ENCODE results near the gene EFNA2. TPM values are rescaled to one million over a fixed set of nuclear protein-coding genes. Genes with fewer than 3 reads are reported as not detected.

The EFNA2 gene
- polyA plus RNA-seq, 2 of the 4 experiments (the other 2 are of a cell fraction), result 0.16 to 1.3 TPM

Other genes starting within 250 kb of the EFNA2 start
- gene ABCA7, start 245.8 kb upstream of the EFNA2 start, polyA plus RNA-seq (2011; rRNA removed), result 5.0 and 6.6 TPM in 2 replicates
- gene ABCA7, start 245.8 kb upstream of the EFNA2 start, polyA plus RNA-seq (2017; fragmentation: RNase III; extraction: RNeasy Plus Mini Kit Qiagen cat#74134 plus additional on column Dnase treatment), result 8.8 to 13.5 TPM (median 12.6 TPM) in 3 replicates
- gene ARHGAP45, start 218.7 kb upstream of the EFNA2 start, polyA plus RNA-seq (2011; rRNA removed), result 0.48 and 1.2 TPM in 2 replicates
- 1.5 to 1.9 TPM (median 1.8 TPM) in 3 replicates for gene ARHGAP45, start 218.7 kb upstream of the EFNA2 start, polyA plus RNA-seq (2017; fragmentation: RNase III; extraction: RNeasy Plus Mini Kit Qiagen cat#74134 plus additional on column Dnase treatment)
- gene POLR2E, start 190.5 kb upstream of the EFNA2 start, polyA plus RNA-seq (2011; rRNA removed), result 81.0 and 99.6 TPM in 2 replicates
- 170 to 181 TPM (median 172 TPM) in 3 replicates for gene POLR2E, start 190.5 kb upstream of the EFNA2 start, polyA plus RNA-seq (2017; fragmentation: RNase III; extraction: RNeasy Plus Mini Kit Qiagen cat#74134 plus additional on column Dnase treatment)
- gene GPX4, start 181.9 kb upstream of the EFNA2 start, polyA plus RNA-seq (2011; rRNA removed), result 223 and 248 TPM in 2 replicates
- 370 to 402 TPM (median 394 TPM) in 3 replicates for gene GPX4, start 181.9 kb upstream of the EFNA2 start, polyA plus RNA-seq (2017; fragmentation: RNase III; extraction: RNeasy Plus Mini Kit Qiagen cat#74134 plus additional on column Dnase treatment)
- 6.8 and 8.4 TPM in 2 replicates for gene SBNO2, start 111.6 kb upstream of the EFNA2 start, polyA plus RNA-seq (2011; rRNA removed)
- gene SBNO2, start 111.6 kb upstream of the EFNA2 start, polyA plus RNA-seq (2017; fragmentation: RNase III; extraction: RNeasy Plus Mini Kit Qiagen cat#74134 plus additional on column Dnase treatment), result 27.0 to 32.0 TPM (median 27.7 TPM) in 3 replicates
- 12.2 and 16.2 TPM in 2 replicates for gene STK11, start 80.1 kb upstream of the EFNA2 start, polyA plus RNA-seq (2011; rRNA removed)
- 33.6 to 34.2 TPM (median 34.0 TPM) in 3 replicates for gene STK11, start 80.1 kb upstream of the EFNA2 start, polyA plus RNA-seq (2017; fragmentation: RNase III; extraction: RNeasy Plus Mini Kit Qiagen cat#74134 plus additional on column Dnase treatment)
- 0.19 and 0.30 TPM in 2 replicates for gene CBARP, start 47.9 kb upstream of the EFNA2 start, polyA plus RNA-seq (2011; rRNA removed)
- gene CBARP, start 47.9 kb upstream of the EFNA2 start, polyA plus RNA-seq (2017; fragmentation: RNase III; extraction: RNeasy Plus Mini Kit Qiagen cat#74134 plus additional on column Dnase treatment), result 1.7 to 2.0 TPM (median 1.9 TPM) in 3 replicates
- gene ATP5F1D, start 44.1 kb upstream of the EFNA2 start, polyA plus RNA-seq (2011; rRNA removed), result 18.5 and 28.7 TPM in 2 replicates
- 96.9 to 101 TPM (median 99.7 TPM) in 3 replicates for gene ATP5F1D, start 44.1 kb upstream of the EFNA2 start, polyA plus RNA-seq (2017; fragmentation: RNase III; extraction: RNeasy Plus Mini Kit Qiagen cat#74134 plus additional on column Dnase treatment)
- gene MIDN, start 37.3 kb upstream of the EFNA2 start, polyA plus RNA-seq (2011; rRNA removed), result 9.1 and 11.8 TPM in 2 replicates
- 27.7 to 33.4 TPM (median 31.4 TPM) in 3 replicates for gene MIDN, start 37.3 kb upstream of the EFNA2 start, polyA plus RNA-seq (2017; fragmentation: RNase III; extraction: RNeasy Plus Mini Kit Qiagen cat#74134 plus additional on column Dnase treatment)
- gene CIRBP, start 16.5 kb upstream of the EFNA2 start, polyA plus RNA-seq (2011; rRNA removed), result 92.4 and 151 TPM in 2 replicates
- gene CIRBP, start 16.5 kb upstream of the EFNA2 start, polyA plus RNA-seq (2017; fragmentation: RNase III; extraction: RNeasy Plus Mini Kit Qiagen cat#74134 plus additional on column Dnase treatment), result 178 to 201 TPM (median 189 TPM) in 3 replicates
- gene FAM174C, start 10.3 kb upstream of the EFNA2 start, polyA plus RNA-seq (2011; rRNA removed), result 22.7 and 24.8 TPM in 2 replicates
- 35.6 to 37.6 TPM (median 37.1 TPM) in 3 replicates for gene FAM174C, start 10.3 kb upstream of the EFNA2 start, polyA plus RNA-seq (2017; fragmentation: RNase III; extraction: RNeasy Plus Mini Kit Qiagen cat#74134 plus additional on column Dnase treatment)
- gene NDUFS7, start 98.0 kb downstream of the EFNA2 start, polyA plus RNA-seq (2011; rRNA removed), result 18.6 and 19.3 TPM in 2 replicates
- 68.4 to 72.8 TPM (median 68.9 TPM) in 3 replicates for gene NDUFS7, start 98.0 kb downstream of the EFNA2 start, polyA plus RNA-seq (2017; fragmentation: RNase III; extraction: RNeasy Plus Mini Kit Qiagen cat#74134 plus additional on column Dnase treatment)
- 11.3 and 13.6 TPM in 2 replicates for gene GAMT, start 115.7 kb downstream of the EFNA2 start, polyA plus RNA-seq (2011; rRNA removed)
- gene GAMT, start 115.7 kb downstream of the EFNA2 start, polyA plus RNA-seq (2017; fragmentation: RNase III; extraction: RNeasy Plus Mini Kit Qiagen cat#74134 plus additional on column Dnase treatment), result 24.7 to 26.0 TPM (median 25.7 TPM) in 3 replicates
- gene DAZAP1, start 121.7 kb downstream of the EFNA2 start, polyA plus RNA-seq (2011; rRNA removed), result 47.8 and 58.9 TPM in 2 replicates
- gene DAZAP1, start 121.7 kb downstream of the EFNA2 start, polyA plus RNA-seq (2017; fragmentation: RNase III; extraction: RNeasy Plus Mini Kit Qiagen cat#74134 plus additional on column Dnase treatment), result 86.3 to 87.7 TPM (median 86.5 TPM) in 3 replicates
- gene RPS15, start 152.5 kb downstream of the EFNA2 start, polyA plus RNA-seq (2011; rRNA removed), result 485 and 525 TPM in 2 replicates
- gene RPS15, start 152.5 kb downstream of the EFNA2 start, polyA plus RNA-seq (2017; fragmentation: RNase III; extraction: RNeasy Plus Mini Kit Qiagen cat#74134 plus additional on column Dnase treatment), result 1,370 to 1,458 TPM (median 1,378 TPM) in 3 replicates
- gene APC2, start 164.2 kb downstream of the EFNA2 start, polyA plus RNA-seq (2011; rRNA removed), result 0.32 and 0.36 TPM in 2 replicates
- gene APC2, start 164.2 kb downstream of the EFNA2 start, polyA plus RNA-seq (2017; fragmentation: RNase III; extraction: RNeasy Plus Mini Kit Qiagen cat#74134 plus additional on column Dnase treatment), result 1.3 to 1.6 TPM (median 1.6 TPM) in 3 replicates
- gene C19orf25, start 193.3 kb downstream of the EFNA2 start, polyA plus RNA-seq (2011; rRNA removed), result 6.5 and 8.2 TPM in 2 replicates
- gene C19orf25, start 193.3 kb downstream of the EFNA2 start, polyA plus RNA-seq (2017; fragmentation: RNase III; extraction: RNeasy Plus Mini Kit Qiagen cat#74134 plus additional on column Dnase treatment), result 17.1 to 20.7 TPM (median 18.9 TPM) in 3 replicates
- 0.76 and 1.0 TPM in 2 replicates for gene PCSK4, start 204.5 kb downstream of the EFNA2 start, polyA plus RNA-seq (2011; rRNA removed)
- gene PCSK4, start 204.5 kb downstream of the EFNA2 start, polyA plus RNA-seq (2017; fragmentation: RNase III; extraction: RNeasy Plus Mini Kit Qiagen cat#74134 plus additional on column Dnase treatment), result 1.2 to 3.7 TPM (median 2.1 TPM) in 3 replicates
- 1.5 and 1.8 TPM in 2 replicates for gene REEP6, start 205.3 kb downstream of the EFNA2 start, polyA plus RNA-seq (2011; rRNA removed)
- 3.6 to 4.8 TPM (median 4.3 TPM) in 3 replicates for gene REEP6, start 205.3 kb downstream of the EFNA2 start, polyA plus RNA-seq (2017; fragmentation: RNase III; extraction: RNeasy Plus Mini Kit Qiagen cat#74134 plus additional on column Dnase treatment)
- 1.4 and 2.3 TPM in 2 replicates for gene ADAMTSL5, start 227.1 kb downstream of the EFNA2 start, polyA plus RNA-seq (2011; rRNA removed)
- 3.0 to 4.1 TPM (median 3.1 TPM) in 3 replicates for gene ADAMTSL5, start 227.1 kb downstream of the EFNA2 start, polyA plus RNA-seq (2017; fragmentation: RNase III; extraction: RNeasy Plus Mini Kit Qiagen cat#74134 plus additional on column Dnase treatment)
- not detected in 2 replicates for gene PLK5, start 238.2 kb downstream of the EFNA2 start, polyA plus RNA-seq (2011; rRNA removed)
- gene PLK5, start 238.2 kb downstream of the EFNA2 start, polyA plus RNA-seq (2017; fragmentation: RNase III; extraction: RNeasy Plus Mini Kit Qiagen cat#74134 plus additional on column Dnase treatment), result not detected in 3 replicates

Data from A549 (cell line).